Measurements from ENCODE around the gene MAP3K21.

MAP3K21 gene

GRCh38 chr1:233360525-233361102 lies 33.1 kb downstream of the MAP3K21 start:
- no peak for DNase-seq

- no peak for DNase-seq
Observed at GRCh38 chr1:233361876-233362275, 34.4 kb downstream of the MAP3K21 start.

- no peak for DNase-seq
Observed at GRCh38 chr1:233362743-233363142, 35.2 kb downstream of the MAP3K21 start.

GRCh38 chr1:233364026-233364425 lies 36.5 kb downstream of the MAP3K21 start:
- no peak for DNase-seq

GRCh38 chr1:233364695-233365539 lies 37.4 kb downstream of the MAP3K21 start:
- DNase-seq = no peak

- no peak for DNase-seq
Observed at GRCh38 chr1:233366575-233366974, 39.1 kb downstream of the MAP3K21 start.

- DNase-seq = no peak
Observed at GRCh38 chr1:233367057-233367803, 39.7 kb downstream of the MAP3K21 start.

GRCh38 chr1:233368106-233368788 lies 40.7 kb downstream of the MAP3K21 start:
- DNase-seq = no peak

GRCh38 chr1:233368789-233369130 lies 41.2 kb downstream of the MAP3K21 start:
- DNase-seq = no peak

- no peak for DNase-seq
Observed at GRCh38 chr1:233372218-233373120, 44.9 kb downstream of the MAP3K21 start.

GRCh38 chr1:233373226-233373625 lies 45.7 kb downstream of the MAP3K21 start:
- DNase-seq = no peak

- DNase-seq = no peak
Observed at GRCh38 chr1:233375653-233376052, 48.1 kb downstream of the MAP3K21 start.

GRCh38 chr1:233376382-233377110 lies 49.0 kb downstream of the MAP3K21 start:
- no peak for DNase-seq

- DNase-seq = no peak
Observed at GRCh38 chr1:233379869-233380438, 52.4 kb downstream of the MAP3K21 start.

GRCh38 chr1:233381806-233382205 lies 54.3 kb downstream of the MAP3K21 start:
- DNase-seq = no peak

GRCh38 chr1:233383984-233384383 lies 56.5 kb downstream of the MAP3K21 start:
- no peak for DNase-seq

- DNase-seq = no peak
Observed at GRCh38 chr1:233386336-233386735, 58.8 kb downstream of the MAP3K21 start.

GRCh38 chr1:233387585-233387984 lies 60.1 kb downstream of the MAP3K21 start:
- no peak for DNase-seq

- DNase-seq = no peak
Observed at GRCh38 chr1:233389169-233389568, 61.6 kb downstream of the MAP3K21 start.

- no peak for DNase-seq
Observed at GRCh38 chr1:233389893-233390292, 62.4 kb downstream of the MAP3K21 start.

All from NCI-H1105 (cell line).